Neural progenitor cell (in vitro differentiated cells): ENCODE results near the gene SEC14L6. TPM values are rescaled to one million over a fixed set of nuclear protein-coding genes. Genes with fewer than 3 reads are reported as not detected.
"Not testable (repeated sequence)": the region's sequence is repeated elsewhere in the genome, so short reads cannot be mapped to it uniquely, and the experiment has no call there.

ENCODE experiments used
- DNase-seq: peaks from one replicate; pipeline ENCODE4 v3.0.0-alpha.2; 2016; ENCODE audit warnings: low spot score
- H2AFZ ChIP-seq: fragments of 200-600 bp; sonication (generic); replicated peaks from 2 replicates; pipeline ENCODE4 v1.6.1; 2016; ENCODE audit warnings: antibody characterized with exemption
- H3F3A ChIP-seq: fragments of 200-600 bp; sonication (generic); 2 replicates; pipeline ENCODE4 v1.6.1; 2016; ENCODE audit warnings: antibody characterized with exemption, low read depth
- H3K27ac ChIP-seq: fragments of 200-600 bp; sonication (generic); 2 replicates; pipeline ENCODE4 v1.5.1; 2016; ENCODE audit warnings: mild to moderate bottlenecking
- H3K27me3 ChIP-seq: fragments of 200-600 bp; sonication (generic); 2 replicates; pipeline ENCODE4 v1.6.1; 2016; ENCODE audit warnings: mild to moderate bottlenecking, moderate library complexity
- H3K36me3 ChIP-seq: fragments of 200-600 bp; sonication (generic); 2 replicates; pipeline ENCODE4 v1.5.1; 2016
- H3K4me1 ChIP-seq: fragments of 200-600 bp; sonication (generic); 2 replicates; pipeline ENCODE4 v1.6.1; 2016; ENCODE audit warnings: mixed run types
- H3K4me2 ChIP-seq: fragments of 200-600 bp; sonication (generic); 2 replicates; pipeline ENCODE4 v1.6.1; 2016
- H3K4me3 ChIP-seq: fragments of 200-600 bp; sonication (generic); 2 replicates; pipeline ENCODE4 v1.5.1; 2016
- H3K79me2 ChIP-seq: fragments of 200-600 bp; sonication (generic); 2 replicates; pipeline ENCODE4 v1.6.1; 2016; ENCODE audit warnings: low read depth
- H3K9ac ChIP-seq: fragments of 200-600 bp; sonication (generic); 2 replicates; pipeline ENCODE4 v1.6.1; 2016
- H3K9me3 ChIP-seq: fragments of 200-600 bp; sonication (generic); 2 replicates; pipeline ENCODE4 v1.5.1; 2016; ENCODE audit warnings: low read depth
- H4K20me1 ChIP-seq: fragments of 200-600 bp; sonication (generic); 2 replicates; pipeline ENCODE4 v1.6.1; 2016; ENCODE audit warnings: low read depth
- H3K27ac Mint-ChIP-seq: 3 replicates; pipeline ENCODE4 v1.8.0; 2021; ENCODE audit warnings: mixed read lengths
- H3K27me3 Mint-ChIP-seq: 2 replicates; pipeline ENCODE4 v1.8.0; 2022; ENCODE audit warnings: low read depth, mild to moderate bottlenecking, inconsistent platforms, moderate library complexity, mixed read lengths; ENCODE audit not compliant: insufficient read depth
- H3K36me3 Mint-ChIP-seq: 3 replicates; pipeline ENCODE4 v1.8.0; 2021; ENCODE audit warnings: mixed read lengths
- H3K4me1 Mint-ChIP-seq: 3 replicates; pipeline ENCODE4 v1.8.0; 2021; ENCODE audit warnings: mixed read lengths
- H3K4me3 Mint-ChIP-seq: 3 replicates; pipeline ENCODE4 v1.8.0; 2021; ENCODE audit warnings: mild to moderate bottlenecking, moderate library complexity, mixed read lengths
- H3K9me3 Mint-ChIP-seq: 3 replicates; pipeline ENCODE4 v1.8.0; 2020; ENCODE audit warnings: mixed read lengths
- CTCF ChIP-seq: fragments of 200-600 bp; sonication (generic); IDR thresholded peaks from 2 replicates; pipeline ENCODE4 v1.5.1; 2017; ENCODE audit warnings: antibody characterized with exemption, mild to moderate bottlenecking
- EZH2 ChIP-seq: fragments of 200-600 bp; sonication (generic); IDR thresholded peaks from 2 replicates; pipeline ENCODE4 v1.6.1; 2017; ENCODE audit warnings: antibody characterized with exemption, mild to moderate bottlenecking, moderate library complexity
- EZH2phosphoT487 ChIP-seq: fragments of 200-600 bp; sonication (generic); IDR thresholded peaks from 2 replicates; pipeline ENCODE4 v1.6.1; 2017; ENCODE audit warnings: antibody characterized with exemption
- total RNA-seq: library from RNA; depleted of rRNA; stranded (reverse); fragments of >200 nt; gene quantifications from 2 replicates; pipeline ENCODE4 v1.2.3, GENCODE V29; 2015; ENCODE audit warnings: low replicate concordance

SEC14L6 gene
- total RNA-seq, result 2.4 and 2.7 TPM in 2 replicates

- H3K36me3 ChIP-seq, result no peaks in the 10 kb centered on the region
- Mint-ChIP-seq H3K27me3 (peaks cover 4% of the 10 kb centered on the region), H3K36me3 (no peaks in the 10 kb centered on the region), H3K9me3 (no peaks in the 10 kb centered on the region), H3K4me1 (peaks cover 23% of the 10 kb centered on the region), H3K27ac (peak within 1 kb of the TSS; percentile 65), H3K4me3 (peak within 1 kb of the TSS; percentile 48)
- no peak within 1 kb of the TSS for H3K9ac ChIP-seq
- peaks cover 7% of the 10 kb centered on the region for H3F3A ChIP-seq
- no peaks in the 10 kb centered on the region for H3K9me3 ChIP-seq
- H3K4me2 ChIP-seq, result no peak within 1 kb of the TSS
- H3K27me3 ChIP-seq, result peaks cover 19% of the 10 kb centered on the region
- H3K4me1 ChIP-seq, result peaks cover 5% of the 10 kb centered on the region
- H3K4me3 ChIP-seq, result no peak within 1 kb of the TSS
- H3K27ac ChIP-seq, result no peak within 1 kb of the TSS
- H4K20me1 ChIP-seq, result no peaks in the 10 kb centered on the region
- no peaks in the 10 kb centered on the region for H3K79me2 ChIP-seq
- DNase-seq, result no peak
- H2AFZ ChIP-seq, result no peak within 1 kb of the TSS
- no peak for TF ChIP-seq CTCF
- no peak for TF ChIP-seq EZH2
- TF ChIP-seq EZH2phosphoT487, result no peak
Measured at GRCh38 chr22:30546616-30547015, at the start of gene SEC14L6. Gene SEC14L6 (minus strand): TSS chr22:30546741. CDS start chr22:30546682, 59 bp downstream.

GRCh38 chr22:30596199-30596598, 49.7 kb upstream of the SEC14L6 start:
- Mint-ChIP-seq H3K36me3 (no peaks in the 10 kb centered on the region), H3K4me3 (no peak overlapping the region), H3K27ac (no peak overlapping the region), H3K4me1 (no peaks in the 10 kb centered on the region), H3K9me3 (no peaks in the 10 kb centered on the region), H3K27me3 (no peaks in the 10 kb centered on the region)
- TF ChIP-seq EZH2phosphoT487 (no peak), CTCF (no peak), EZH2 (no peak)
- Histone ChIP-seq H3K27ac (no peak overlapping the region), H3K36me3 (no peaks in the 10 kb centered on the region), H3K4me1 (no peaks in the 10 kb centered on the region), H3K79me2 (peaks cover 5% of the 10 kb centered on the region), H4K20me1 (peaks cover 2% of the 10 kb centered on the region), H2AFZ (no peak overlapping the region), H3F3A (no peaks in the 10 kb centered on the region), H3K4me3 (no peak overlapping the region), H3K4me2 (no peak overlapping the region), H3K9me3 (no peaks in the 10 kb centered on the region), H3K27me3 (peaks cover 25% of the 10 kb centered on the region), H3K9ac (no peak overlapping the region)
- DNase-seq, result no peak

GRCh38 chr22:30592360-30592713, 45.8 kb upstream of the SEC14L6 start:
- not testable (repeated sequence) for H3K9me3 Mint-ChIP-seq, DNase-seq, H2AFZ ChIP-seq, H3K27me3 Mint-ChIP-seq, H3K4me1 Mint-ChIP-seq, H3K4me3 ChIP-seq, H3K27ac ChIP-seq, H4K20me1 ChIP-seq, H3K4me3 Mint-ChIP-seq, H3K9ac ChIP-seq, H3K27ac Mint-ChIP-seq, H3K36me3 Mint-ChIP-seq, H3K36me3 ChIP-seq, H3F3A ChIP-seq, H3K9me3 ChIP-seq
- peak overlapping the region; percentile 45 for H3K4me2 ChIP-seq
- peaks cover 11% of the 10 kb centered on the region for H3K4me1 ChIP-seq
- peaks cover 25% of the 10 kb centered on the region for H3K27me3 ChIP-seq
- H3K79me2 ChIP-seq, result peaks cover 25% of the 10 kb centered on the region

GRCh38 chr22:30591588-30592359, 45.2 kb upstream of the SEC14L6 start, which contains the start of gene PES1:
Gene PES1 (minus strand): TSS chr22:30591910. CDS start chr22:30591833, 77 bp downstream.
- no peaks in the 10 kb centered on the region for H3K36me3 ChIP-seq
- H3K9me3 ChIP-seq, result no peaks in the 10 kb centered on the region
- H3K27me3 ChIP-seq, result peaks cover 25% of the 10 kb centered on the region
- no peak within 1 kb of the TSS for H3K27ac Mint-ChIP-seq
- peaks cover 2% of the 10 kb centered on the region for H3K27me3 Mint-ChIP-seq
- peak within 1 kb of the TSS; percentile 84 for H3K9ac ChIP-seq
- no peaks in the 10 kb centered on the region for H3K9me3 Mint-ChIP-seq
- DNase-seq, result peak; percentile 100
- no peak within 1 kb of the TSS for H3K4me3 Mint-ChIP-seq
- H3F3A ChIP-seq, result no peaks in the 10 kb centered on the region
- H3K79me2 ChIP-seq, result peaks cover 25% of the 10 kb centered on the region
- peak within 1 kb of the TSS; percentile 80 for H2AFZ ChIP-seq
- H3K27ac ChIP-seq, result peak within 1 kb of the TSS; percentile 86
- peak within 1 kb of the TSS; percentile 97 for H3K4me2 ChIP-seq
- H3K4me3 ChIP-seq, result peak within 1 kb of the TSS; percentile 87
- no peaks in the 10 kb centered on the region for H3K4me1 Mint-ChIP-seq
- H3K4me1 ChIP-seq, result peaks cover 11% of the 10 kb centered on the region
- TF ChIP-seq CTCF (no peak), EZH2 (no peak), EZH2phosphoT487 (no peak)
- peaks cover 3% of the 10 kb centered on the region for H4K20me1 ChIP-seq
- H3K36me3 Mint-ChIP-seq, result peaks cover 6% of the 10 kb centered on the region
